Stomach (tissue), 4 donors: ENCODE measurements around the gene ZFAND4.
"Not testable (repeated sequence)": the region's sequence is repeated elsewhere in the genome, so short reads cannot be mapped to it uniquely, and the experiment has no call there.

Source experiments
- EP300 ChIP-seq: sonication (generic); formaldehyde crosslinking; IDR thresholded peaks from one replicate; pipeline ENCODE4 v1.6.1; 2017; ENCODE audit warnings: antibody characterized with exemption
- POLR2A ChIP-seq, 4 donors: fragments of 450-650 bp; IDR thresholded peaks; one replicate each; pipeline ENCODE4 v1.6.1; 2016; ENCODE audit warnings: antibody characterized with exemption in 4 of 4, control low read depth in 2 of 4, mild to moderate bottlenecking in 1 of 4, moderate library complexity in 1 of 4
- POLR2AphosphoS5 ChIP-seq, 3 donors: sonication (generic); formaldehyde crosslinking; IDR thresholded peaks; one replicate each; pipeline ENCODE4 v1.6.1; 2016; ENCODE audit warnings: antibody characterized with exemption in 3 of 3
- TF ChIP-seq, protein P1 (sequence below), 7 experiments: fragments of 450-650 bp in 4 of 7; fragments of 200-600 bp in 3 of 7; sonication (generic) in 3 of 7; IDR thresholded peaks; one replicate each; pipeline ENCODE4 v1.5.1; 2016 to 2019; ENCODE audit warnings: antibody characterized with exemption in 7 of 7, control low read depth in 2 of 7, mild to moderate bottlenecking in 1 of 7

DNA sequence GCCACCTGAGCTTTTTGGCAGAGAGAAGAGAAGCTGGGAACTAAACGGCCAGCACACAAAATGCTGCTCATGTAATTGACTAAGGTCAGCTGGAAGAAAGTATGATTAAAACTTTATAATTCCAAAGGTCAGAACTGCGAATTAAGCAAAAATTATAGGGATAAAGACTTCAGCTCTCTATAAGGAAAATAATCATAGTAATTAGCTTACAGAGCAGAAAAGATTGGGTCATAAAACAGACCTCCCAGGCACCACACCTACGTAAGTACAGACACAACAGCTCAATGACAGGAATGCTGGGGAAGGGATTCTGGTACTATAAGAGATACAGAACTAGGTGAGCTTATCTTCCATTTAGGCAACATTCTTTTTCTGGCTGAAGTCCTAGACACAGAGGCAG lies 44.5 kb upstream of the ZFAND4 start:
- TF ChIP-seq, protein P1, sequence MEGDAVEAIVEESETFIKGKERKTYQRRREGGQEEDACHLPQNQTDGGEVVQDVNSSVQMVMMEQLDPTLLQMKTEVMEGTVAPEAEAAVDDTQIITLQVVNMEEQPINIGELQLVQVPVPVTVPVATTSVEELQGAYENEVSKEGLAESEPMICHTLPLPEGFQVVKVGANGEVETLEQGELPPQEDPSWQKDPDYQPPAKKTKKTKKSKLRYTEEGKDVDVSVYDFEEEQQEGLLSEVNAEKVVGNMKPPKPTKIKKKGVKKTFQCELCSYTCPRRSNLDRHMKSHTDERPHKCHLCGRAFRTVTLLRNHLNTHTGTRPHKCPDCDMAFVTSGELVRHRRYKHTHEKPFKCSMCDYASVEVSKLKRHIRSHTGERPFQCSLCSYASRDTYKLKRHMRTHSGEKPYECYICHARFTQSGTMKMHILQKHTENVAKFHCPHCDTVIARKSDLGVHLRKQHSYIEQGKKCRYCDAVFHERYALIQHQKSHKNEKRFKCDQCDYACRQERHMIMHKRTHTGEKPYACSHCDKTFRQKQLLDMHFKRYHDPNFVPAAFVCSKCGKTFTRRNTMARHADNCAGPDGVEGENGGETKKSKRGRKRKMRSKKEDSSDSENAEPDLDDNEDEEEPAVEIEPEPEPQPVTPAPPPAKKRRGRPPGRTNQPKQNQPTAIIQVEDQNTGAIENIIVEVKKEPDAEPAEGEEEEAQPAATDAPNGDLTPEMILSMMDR (IDR thresholded peaks at IDR 0.05) = not testable (repeated sequence)
- TF ChIP-seq POLR2A (IDR thresholded peaks at IDR 0.05); POLR2AphosphoS5 (IDR thresholded peaks at IDR 0.05); EP300: not testable (repeated sequence)
